Hepatocyte (in vitro differentiated cells): ENCODE data around the gene SYT2.

Experiments
- EZH2 ChIP-seq: fragments of 200-600 bp; sonication (generic); IDR thresholded peaks from 2 replicates; pipeline ENCODE4 v1.6.1; 2016; ENCODE audit warnings: antibody characterized with exemption, mild to moderate bottlenecking, borderline replicate concordance
- TF ChIP-seq, protein P1 (sequence below): fragments of 200-600 bp; sonication (generic); IDR thresholded peaks from 2 replicates; pipeline ENCODE4 v1.5.1; 2016; ENCODE audit warnings: antibody characterized with exemption, mild to moderate bottlenecking; ENCODE audit not compliant: poor library complexity

GRCh38 chr1:202569393-202570322 is 140.6 kb downstream of the SYT2 start:
- TF ChIP-seq EZH2: no peak
- TF ChIP-seq, protein P1, sequence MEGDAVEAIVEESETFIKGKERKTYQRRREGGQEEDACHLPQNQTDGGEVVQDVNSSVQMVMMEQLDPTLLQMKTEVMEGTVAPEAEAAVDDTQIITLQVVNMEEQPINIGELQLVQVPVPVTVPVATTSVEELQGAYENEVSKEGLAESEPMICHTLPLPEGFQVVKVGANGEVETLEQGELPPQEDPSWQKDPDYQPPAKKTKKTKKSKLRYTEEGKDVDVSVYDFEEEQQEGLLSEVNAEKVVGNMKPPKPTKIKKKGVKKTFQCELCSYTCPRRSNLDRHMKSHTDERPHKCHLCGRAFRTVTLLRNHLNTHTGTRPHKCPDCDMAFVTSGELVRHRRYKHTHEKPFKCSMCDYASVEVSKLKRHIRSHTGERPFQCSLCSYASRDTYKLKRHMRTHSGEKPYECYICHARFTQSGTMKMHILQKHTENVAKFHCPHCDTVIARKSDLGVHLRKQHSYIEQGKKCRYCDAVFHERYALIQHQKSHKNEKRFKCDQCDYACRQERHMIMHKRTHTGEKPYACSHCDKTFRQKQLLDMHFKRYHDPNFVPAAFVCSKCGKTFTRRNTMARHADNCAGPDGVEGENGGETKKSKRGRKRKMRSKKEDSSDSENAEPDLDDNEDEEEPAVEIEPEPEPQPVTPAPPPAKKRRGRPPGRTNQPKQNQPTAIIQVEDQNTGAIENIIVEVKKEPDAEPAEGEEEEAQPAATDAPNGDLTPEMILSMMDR: no peak
